ENCODE measurements around the gene ARHGAP25.

The ARHGAP25 gene

DNA sequence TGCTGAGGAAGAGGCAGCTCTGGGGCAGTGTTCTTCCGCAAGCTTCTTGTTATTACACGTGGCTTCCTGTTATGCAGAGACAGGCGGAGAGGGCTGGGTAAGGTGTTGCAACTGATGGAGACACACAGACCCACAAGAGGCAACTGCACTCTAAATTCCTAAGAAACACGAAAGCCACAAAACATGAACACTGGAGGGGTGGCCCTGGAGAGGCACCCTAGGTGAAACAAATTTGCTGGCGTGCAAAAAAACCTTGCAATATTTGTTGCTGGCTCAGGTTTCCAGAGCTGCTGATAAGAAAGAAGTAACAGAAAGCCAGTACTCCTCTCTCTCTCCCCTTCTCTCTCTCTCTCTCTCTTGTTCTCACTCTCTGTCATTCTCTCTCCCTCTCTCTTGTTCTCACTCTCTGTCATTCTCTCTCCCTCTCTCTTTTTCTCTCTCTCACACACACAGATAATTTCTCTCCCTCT lies 31.8 kb downstream of the ARHGAP25 start:
- no peak for DNase-seq (ENCODE audit: low read depth)

DNA sequence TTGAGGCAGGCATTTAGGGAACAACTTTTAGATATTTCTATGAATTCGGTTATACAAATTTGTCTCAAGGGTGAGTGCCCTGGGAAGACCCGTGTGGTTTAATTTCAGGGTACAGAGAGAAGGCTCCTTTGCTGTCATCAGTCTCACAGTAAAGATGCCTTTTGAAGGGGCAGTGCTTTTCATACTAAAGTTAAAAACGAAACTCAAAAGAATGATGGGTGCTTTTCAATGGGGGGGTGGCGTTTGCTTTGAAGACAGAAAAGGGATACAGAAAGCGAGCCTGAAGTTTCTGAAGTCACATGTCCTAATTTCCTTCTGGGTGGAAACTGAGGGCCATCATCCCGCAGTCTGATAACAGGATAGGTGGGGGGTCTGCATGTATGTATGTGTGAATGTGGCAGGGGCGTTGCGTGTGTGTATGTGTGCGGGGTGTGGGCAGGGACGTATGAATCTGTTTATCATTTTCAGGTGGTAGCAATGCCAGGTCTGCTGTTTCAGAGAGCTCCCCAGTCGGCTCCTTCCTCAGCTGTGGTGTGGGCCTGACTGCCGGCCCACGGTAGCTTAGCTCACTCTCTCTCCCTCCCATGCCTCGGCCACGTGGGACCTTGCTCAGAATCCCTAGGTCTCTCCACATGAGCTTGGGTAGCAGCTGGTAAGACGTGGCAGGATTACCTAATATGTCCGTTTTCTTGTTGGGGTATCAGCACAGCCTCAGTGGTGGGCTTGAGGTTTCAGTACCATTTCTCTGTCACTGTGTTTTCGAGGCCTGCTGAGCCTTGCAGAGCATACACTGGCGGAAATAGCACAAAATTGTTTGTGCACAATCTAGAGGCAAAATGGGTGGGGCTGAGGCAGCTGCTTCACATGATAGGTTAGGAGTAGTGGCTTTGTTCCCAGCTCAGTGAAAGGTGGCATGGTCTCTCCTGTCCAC lies 32.7 kb downstream of the ARHGAP25 start:
- DNase-seq (ENCODE audit: low read depth), result no peak

DNA sequence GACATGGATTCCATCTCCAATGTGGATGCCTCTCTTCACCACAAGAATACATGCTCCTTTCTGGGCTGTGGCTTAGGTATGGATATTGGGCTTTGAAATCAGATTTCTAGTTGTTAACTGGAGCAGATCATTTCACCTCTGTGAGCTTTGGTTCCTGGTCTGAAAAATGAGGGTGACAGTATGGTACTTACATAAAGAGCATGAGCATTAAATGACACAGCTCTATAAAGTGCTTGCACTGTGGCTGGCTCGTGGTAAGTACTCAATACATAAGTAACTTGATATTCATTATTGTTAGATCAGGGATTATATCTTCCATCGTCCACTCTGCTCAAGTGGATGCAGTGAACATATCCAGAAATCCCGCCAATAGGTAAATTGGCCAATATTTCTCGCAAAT lies 33.4 kb downstream of the ARHGAP25 start:
- no peak for DNase-seq (ENCODE audit: low read depth)

DNA sequence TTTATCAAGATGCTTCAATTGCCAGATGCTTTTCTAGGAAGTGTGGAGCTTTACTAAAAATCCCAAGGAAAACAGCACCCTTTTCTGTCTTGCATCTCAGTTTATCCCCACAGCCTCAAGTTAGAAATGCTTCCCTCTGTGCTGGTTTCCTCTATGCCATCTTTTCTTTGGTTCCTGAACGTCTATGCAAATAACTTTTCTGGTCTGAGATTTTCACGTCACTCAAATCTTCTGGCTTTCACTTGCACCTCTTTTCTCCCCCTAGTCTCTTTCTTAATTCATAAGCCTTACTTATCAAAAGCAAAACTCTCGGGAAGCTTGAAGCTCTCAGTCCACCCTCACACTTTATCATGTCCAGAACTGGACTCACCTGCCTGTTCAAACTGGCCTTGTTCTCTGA lies 33.9 kb downstream of the ARHGAP25 start:
- no peak for DNase-seq (ENCODE audit: low read depth)

DNA sequence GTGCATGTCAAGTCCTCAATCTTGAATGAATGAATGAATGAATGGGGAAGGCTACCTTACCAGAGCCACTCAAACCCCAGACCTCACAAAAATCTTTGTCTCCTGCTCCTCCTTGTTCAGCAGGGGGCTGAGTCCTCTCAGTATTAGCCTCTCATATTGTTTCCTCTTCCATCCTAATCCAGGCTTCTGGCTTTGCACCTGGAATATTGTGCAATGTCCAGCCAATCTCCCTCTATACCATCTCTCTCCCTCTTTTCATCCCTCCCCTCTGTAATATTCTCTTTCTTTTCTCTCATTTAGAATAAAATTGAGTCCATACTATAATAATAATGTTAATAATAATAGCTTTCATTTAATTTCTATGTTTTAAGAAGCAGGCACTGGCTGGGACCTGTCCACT lies 34.3 kb downstream of the ARHGAP25 start:
- DNase-seq (ENCODE audit: low read depth), result no peak

DNA sequence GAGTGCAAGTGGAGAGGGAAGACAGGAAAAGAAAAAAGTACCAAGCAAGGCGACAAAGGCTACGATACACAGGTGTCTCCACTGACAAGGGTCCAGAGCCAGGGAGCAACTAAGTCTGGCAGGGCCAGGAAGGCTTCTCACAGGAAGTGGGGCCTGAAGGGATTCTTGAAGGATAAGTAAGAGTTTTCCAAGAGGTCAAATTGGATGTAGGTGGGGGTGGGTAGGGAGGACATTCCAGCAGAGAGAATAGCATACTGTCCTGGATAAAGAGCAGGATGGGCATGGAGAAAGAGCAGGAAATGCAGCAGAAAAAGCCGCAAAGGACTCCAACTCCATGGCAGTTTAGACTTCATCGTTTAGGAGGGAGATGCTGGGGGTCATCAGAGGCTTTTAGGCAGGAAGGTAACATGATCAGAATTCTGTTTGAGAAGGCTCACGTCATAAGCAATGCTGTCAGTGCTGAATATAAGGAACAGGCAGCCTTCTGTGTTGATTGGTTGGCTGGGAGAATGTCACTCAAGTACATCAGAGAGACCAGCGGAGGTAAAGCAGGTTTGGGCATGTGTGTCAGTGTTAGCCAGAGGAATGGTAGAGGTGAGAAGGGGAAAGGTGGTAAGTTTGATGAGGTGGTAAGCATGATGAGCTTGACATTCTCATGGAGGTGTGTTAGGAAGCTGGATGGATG lies 35.1 kb downstream of the ARHGAP25 start:
- no peak for DNase-seq (ENCODE audit: low read depth)

DNA sequence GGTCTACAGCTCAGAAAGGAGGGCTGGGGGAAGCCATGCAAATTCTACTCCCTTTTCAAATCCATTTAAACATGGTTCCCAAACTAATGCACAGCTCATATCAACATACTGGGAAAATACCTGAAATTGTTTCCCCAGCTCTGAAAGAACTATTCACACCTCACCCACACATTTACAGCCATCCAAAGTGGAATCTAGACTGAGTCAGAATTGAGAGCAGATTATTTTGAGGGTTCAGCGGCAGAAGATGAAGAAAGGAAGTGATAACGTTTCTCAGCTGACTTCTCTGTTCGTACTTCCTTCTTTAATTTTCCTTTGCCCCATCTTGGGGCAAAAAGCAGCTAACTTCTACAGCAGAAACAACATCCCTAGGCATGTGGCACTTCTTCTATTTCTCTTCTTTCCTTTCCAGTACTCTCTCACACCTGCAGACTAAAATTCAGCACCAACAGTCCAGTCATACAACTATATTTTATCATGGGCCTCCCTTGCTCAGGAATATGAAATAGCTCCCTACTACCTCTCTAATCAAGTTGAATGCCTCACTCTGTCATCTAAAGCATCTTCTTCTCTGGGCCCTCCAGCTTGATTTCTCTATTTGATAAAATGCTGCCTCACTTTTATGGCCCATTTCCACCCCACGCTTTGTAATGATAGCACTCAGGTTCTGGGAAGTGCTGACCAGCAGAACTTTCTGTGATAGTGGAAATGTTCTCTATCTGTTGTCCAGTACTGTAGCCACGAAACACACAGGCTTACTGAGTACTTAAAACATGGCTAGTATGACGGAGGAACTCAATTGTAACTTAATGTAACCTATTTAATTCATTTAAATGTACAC lies 35.9 kb downstream of the ARHGAP25 start:
- DNase-seq (ENCODE audit: low read depth), result no peak

DNA sequence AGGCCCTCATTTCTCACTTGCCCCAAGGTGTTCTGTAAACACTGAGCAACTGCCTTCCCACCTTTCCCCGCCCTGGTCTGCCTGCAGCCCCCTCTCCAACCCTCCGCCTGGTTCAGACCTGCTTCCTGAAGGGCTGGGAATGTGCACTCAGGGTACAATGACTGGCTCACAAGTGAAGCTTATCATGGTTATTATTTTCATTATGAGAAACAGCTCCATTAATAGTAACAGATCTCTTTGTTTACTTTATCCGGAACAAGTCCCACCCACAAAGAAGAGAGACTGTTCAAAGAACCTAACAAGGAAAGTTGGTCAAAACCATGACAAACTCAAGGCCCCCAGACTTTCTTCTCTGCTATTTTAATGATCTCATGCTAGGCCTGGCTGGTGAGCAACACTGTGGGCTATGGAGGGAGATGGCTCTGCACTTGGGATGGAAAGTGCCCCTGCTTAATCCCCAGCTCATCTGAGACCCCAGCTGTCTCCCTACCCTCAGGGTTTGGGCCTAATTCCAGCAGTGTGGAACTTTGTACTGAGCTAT lies 36.7 kb downstream of the ARHGAP25 start:
- DNase-seq (ENCODE audit: low read depth), result no peak

DNA sequence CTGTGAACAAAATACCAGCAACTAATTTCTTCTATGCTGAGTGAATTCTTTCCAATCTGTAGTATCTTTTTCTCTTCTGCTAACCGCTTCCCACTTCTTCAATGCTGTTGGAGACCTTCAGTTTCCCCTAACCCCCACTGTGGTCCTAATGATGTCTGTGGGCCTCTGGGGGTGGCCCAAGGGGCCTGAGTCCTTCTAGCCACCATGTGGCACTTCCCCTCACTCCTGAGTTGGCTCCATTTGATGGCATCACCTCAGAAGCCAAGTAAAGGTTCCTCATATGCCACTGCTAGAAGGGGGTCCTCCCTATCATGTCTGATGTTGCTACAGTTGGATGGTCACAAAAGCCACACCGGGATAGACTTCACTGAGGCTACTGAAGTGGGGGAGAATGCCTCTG lies 37.5 kb downstream of the ARHGAP25 start:
- no peak for DNase-seq (ENCODE audit: low read depth)

DNA sequence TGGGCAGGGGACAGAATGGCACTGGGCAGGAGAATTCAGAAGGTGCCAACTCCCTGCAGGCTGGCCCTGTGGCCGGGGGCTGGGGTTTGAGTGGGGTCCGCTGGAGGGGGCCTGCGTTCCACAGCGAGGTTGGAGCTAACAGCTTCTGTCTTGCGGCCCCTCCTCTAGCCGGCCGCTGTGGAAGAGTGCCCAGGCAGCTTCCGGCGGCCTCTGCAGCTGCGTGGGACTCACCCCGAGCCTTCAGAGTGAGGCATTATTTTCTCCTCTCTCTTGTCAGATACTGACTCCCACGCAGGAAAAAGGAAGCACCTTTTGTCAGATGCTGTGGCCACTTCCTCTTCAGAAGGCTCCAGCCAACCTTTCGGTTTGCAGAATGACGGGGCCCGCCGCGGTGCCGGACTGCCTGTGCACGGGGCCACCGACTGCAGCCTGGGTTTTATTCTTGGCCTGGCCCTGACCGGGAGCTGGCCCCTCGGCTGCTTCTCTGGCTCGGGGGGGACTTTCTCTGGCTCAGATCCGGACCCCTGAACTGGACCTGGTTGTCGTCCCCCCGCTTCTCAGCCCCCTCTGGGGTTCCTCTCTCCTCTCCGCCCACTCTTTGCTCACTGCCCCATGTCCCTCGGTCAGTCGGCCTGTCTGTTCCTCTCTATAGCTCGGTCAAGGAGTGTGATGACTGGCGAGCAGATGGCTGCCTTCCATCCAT lies 40.1 kb downstream of the ARHGAP25 start:
- no peak for DNase-seq (ENCODE audit: low read depth)

DNA sequence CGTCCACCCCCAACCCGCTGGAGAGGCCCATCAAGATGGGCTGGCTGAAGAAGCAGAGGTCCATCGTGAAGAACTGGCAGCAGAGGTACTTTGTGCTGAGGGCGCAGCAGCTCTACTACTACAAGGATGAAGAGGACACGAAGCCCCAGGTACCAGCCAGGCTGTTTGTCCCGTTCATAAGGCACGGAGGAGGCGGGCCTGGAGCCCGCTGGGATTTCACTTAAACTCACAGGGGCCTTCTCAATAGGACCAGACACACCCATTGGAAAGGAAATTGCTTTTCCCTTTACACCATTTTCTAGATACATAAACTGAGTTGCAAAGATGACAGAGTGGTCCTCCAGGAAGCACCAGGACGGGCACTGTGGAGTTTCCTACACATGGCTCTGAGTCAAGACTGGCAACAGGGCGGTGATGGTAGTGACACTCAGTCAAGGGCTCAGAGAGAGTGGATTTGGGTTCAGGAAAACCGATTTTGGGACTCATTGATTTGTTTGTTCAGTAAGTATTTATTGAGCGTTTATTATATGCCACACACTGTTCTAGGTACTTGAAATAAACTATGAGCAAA lies 40.7 kb downstream of the ARHGAP25 start:
- no peak for DNase-seq (ENCODE audit: low read depth)

DNA sequence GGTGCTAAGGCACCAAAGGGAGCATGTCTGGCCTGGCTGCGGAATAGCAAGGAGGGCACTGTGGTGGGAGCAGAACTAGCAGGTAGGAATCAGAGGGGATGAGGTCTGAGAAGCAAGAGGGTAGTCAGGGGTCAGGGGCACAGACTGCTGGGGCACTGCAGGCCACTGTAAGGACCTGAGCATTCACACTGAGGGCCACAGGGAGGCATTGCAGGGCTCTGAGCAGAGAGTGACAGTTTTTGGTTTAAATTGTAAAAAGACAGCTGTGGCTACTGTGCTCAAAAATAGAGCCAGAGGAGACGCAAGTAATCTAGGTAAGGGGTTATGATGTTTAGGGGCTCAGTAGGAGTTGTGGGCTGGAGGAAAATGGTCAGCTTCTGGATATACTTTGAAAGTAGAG lies 41.5 kb downstream of the ARHGAP25 start:
- no peak for DNase-seq (ENCODE audit: low read depth)

DNA sequence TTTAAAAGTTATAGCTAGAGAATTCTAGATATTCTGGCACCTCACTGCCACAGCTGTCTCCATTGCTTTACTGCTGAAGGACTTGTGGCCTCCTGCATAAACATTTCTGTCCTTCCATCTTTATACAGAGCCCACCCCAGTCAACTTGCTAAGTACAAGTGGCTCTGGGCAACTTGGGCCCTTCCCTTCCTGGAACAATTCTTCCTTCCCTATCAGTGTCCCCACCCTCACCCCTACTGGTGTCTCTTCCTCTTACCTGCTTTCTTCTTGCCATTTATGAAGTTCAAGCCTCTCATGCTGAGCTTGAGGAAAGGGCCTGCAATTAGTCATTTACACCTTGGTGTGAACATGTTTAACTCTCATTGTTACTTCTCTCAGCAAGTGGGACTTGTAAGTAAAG lies 45.0 kb downstream of the ARHGAP25 start:
- no peak for DNase-seq (ENCODE audit: low read depth)

DNA sequence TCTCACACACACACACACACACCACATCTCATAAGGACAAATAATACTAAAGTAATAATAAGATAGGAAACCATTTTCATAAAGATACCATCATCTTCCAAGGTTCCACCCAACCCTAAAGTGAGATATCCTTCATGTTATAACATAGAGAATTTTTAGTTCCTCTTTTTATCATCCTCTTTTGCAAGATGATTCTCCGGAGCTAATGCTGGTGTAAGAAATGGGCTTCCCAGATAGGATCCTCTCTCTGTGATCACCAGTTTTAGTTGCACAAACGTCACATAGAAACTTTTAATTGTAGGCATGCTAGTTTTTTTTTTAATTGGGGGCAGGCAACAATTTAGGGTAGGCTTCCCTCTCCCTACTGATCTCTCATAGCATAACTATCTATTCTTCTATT lies 49.6 kb downstream of the ARHGAP25 start:
- DNase-seq (ENCODE audit: low read depth), result no peak

DNA sequence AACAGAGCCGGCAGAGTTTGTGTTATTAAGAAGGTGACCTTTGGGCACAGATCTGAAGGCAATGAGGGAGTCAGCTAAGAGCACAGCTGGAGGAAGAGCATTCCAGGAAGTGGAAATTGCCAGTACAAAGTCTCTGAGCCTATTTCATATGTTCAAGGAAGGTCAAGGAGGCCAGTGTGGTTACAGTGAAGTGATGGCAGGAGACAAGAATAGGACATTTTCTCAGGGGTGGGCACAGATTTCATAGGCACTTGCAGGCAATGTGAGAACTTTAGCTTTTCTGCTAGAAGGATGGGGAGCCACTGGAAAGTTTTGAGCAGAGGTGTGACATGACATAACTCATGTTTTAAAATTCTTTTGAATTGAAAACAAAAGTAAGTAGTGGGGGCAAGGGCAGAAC lies 50.3 kb downstream of the ARHGAP25 start:
- no peak for DNase-seq (ENCODE audit: low read depth)

DNA sequence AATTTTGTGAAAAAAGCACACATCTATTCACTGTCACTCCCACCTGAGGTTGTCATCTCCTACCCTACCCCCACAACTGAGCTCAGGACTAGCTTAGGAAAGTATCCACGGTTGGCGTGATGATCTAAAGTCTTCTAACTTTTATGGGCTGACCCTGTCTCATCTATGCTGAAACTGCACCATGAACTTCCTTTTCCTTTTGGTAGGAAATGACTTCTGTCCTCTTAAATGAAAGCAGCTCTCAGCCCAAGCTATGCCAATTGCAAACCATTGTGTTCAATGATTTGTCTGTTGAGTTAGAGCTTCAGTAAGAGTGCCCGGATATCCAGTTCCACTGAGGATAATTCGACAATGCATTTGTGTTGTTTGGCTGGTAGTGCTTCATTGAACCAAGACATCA lies 52.7 kb downstream of the ARHGAP25 start:
- DNase-seq (ENCODE audit: low read depth), result no peak

DNA sequence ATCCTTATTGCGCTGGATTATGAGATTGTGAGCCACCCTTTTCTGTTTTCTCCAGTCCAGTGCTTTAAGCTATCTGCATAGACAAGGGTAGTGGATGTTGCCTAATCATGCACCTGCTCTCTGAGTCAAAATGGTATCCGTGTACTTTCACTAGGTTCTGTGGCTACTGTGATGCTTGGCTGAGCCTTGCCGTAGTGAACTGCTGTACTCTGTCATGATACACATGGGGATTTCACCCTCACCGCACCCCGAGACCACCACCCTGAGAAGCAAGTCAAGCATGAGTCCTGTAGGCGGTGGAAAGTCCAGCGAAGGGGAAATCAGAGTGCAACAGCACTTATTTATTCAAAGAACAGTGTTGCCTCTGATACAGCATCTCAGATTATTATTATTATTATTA lies 55.0 kb downstream of the ARHGAP25 start:
- no peak for DNase-seq (ENCODE audit: low read depth)

DNA sequence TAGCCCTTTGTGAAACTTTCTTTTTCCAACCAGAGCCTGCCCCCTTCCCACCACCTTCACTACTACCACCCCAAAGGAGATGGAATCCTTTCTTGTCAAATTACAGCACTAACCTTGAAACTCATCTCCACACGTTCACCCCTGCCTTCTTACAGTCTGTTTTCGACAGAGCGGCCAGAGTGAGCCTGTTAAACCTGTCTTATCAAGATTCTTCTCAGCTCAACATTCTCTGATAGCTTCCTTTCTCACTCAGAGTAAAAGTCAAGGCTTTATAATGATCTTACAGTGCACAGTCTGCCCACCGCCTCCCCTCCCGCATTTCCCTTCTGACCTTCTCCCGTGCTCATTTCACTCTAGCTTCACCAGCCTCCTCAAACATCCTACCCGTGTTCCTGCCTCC lies 56.0 kb downstream of the ARHGAP25 start:
- DNase-seq (ENCODE audit: low read depth), result no peak

DNA sequence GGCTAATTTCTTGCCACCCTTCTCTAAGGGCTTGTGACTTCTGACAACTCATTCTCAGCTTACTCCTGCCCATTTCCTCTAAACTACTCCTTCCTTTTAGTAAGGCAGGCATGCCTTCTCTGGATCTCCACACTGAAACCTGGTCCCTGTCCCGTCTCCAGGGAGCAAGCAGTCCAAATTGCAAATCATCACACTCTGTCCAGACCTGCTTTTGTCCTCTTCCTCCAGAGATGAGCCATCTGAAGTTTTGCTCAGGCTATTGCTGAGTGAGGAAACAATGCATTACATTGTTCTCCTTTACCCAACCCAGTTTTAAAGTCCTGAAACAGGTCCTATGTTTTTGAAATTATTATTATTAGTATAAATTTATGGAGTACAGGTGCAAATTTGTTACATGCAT lies 57.3 kb downstream of the ARHGAP25 start:
- no peak for DNase-seq (ENCODE audit: low read depth)

DNA sequence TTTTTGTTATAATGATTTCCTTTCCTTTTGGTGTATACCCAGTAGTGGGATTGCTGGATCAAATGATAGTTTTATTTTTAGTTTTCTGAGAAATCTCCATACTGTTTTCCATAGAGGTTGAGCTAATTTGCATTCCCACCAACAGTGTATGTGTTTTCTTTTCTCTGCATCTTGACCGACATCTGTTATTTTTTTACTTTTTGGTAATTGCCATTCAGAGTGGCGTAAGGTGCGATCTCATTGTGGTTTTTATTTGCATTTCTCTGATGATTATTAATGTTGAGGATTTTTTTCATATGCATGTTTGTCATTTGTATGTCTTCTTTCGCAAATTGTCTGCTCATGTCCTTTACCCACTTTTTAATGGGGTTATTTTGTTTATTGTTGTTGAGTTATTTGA lies 58.1 kb downstream of the ARHGAP25 start:
- DNase-seq (ENCODE audit: low read depth), result no peak

DNA sequence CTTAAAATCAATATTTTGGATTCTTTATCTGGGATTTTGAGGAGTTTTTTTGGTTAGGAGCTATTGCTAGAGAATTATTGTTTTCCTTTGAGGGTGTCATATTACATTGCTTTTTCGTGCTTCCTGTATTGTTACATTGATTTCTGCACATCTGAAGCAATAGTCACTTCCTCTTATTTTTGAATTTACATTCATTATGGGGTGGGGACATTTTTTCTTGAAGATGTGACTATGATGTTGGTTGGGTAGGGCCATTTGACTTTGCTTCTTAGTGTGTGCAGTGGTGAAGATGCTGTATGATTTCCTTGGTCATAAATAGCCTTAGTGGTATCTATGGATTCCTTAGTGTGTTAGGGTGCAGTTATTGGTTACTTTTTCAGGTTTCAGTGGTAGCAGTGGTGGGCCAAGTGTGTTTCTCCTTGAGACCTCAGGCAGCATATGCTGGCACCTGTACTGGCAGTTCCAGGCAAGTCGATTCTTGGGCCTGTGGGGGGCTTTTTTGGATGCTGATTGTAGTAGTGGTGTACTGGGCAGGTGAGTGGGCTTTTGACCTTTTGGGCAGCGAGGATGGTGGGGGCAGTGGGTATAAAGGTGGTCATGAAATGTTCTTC lies 61.8 kb downstream of the ARHGAP25 start:
- no peak for DNase-seq (ENCODE audit: low read depth)
